Esophagus squamous epithelium (tissue), 4 donors: ENCODE data around the gene STARD8.
"Not testable (repeated sequence)": the region's sequence is repeated elsewhere in the genome, so short reads cannot be mapped to it uniquely, and the experiment has no call there.

Source experiments
- CTCF ChIP-seq, 6 experiments: fragments of 450-650 bp in 4 of 6; fragments of 200-600 bp in 2 of 6; sonication (generic) in 2 of 6; IDR thresholded peaks; one replicate each; pipeline ENCODE4 v1.5.1; 2016 to 2019; ENCODE audit warnings: antibody characterized with exemption in 6 of 6, mild to moderate bottlenecking in 4 of 6, moderate library complexity in 4 of 6
- POLR2A ChIP-seq, 4 donors: fragments of 450-650 bp; IDR thresholded peaks; one replicate each; pipeline ENCODE4 v1.6.1; 2017; ENCODE audit warnings: antibody characterized with exemption in 4 of 4, mild to moderate bottlenecking in 4 of 4, moderate library complexity in 3 of 4

DNA sequence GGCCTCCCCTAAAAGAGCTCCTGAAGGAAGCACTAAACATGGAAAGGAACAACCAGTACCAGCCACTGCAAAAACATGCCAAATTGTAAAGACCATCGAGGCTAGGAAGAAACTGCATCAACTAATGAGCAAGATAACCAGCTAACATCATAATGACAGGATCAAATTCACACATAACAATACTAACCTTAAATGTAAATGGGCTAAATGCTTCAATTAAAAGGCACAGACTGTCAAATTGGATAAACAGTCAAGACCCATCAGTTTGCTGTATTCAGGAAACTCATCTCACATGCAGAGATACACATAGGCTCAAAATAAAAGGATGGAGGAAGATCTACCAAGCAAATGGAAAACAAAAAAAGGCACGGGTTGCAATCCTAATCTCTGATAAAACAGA lies 43.2 kb upstream of the STARD8 start:
- not testable (repeated sequence) for TF ChIP-seq CTCF, POLR2A (IDR thresholded peaks at IDR 0.05)
